Measurements from ENCODE around the gene ARFRP1. TPM values are rescaled to one million over a fixed set of nuclear protein-coding genes. Genes with fewer than 3 reads are reported as not detected.

The ARFRP1 gene
- total and polyA plus RNA-seq, 2 of the 13 experiments (the other 11 are each of a cell fraction or from before 2014, with no cell fraction given) = 32.0 to 51.1 TPM

GRCh38 chr20:63738687-63739129 is 30.9 kb upstream of the ARFRP1 start (continued):
- TF ChIP-seq ZNF335 (CRISPR knock-in tag; IDR thresholded peaks at IDR 0.05) = peak; percentile 67; the same call in 1 of the 2 replicates
- TF ChIP-seq RBM22 (optimal IDR thresholded peaks at IDR 0.05; ENCODE audit: low read length) = peak; percentile 11
- TF ChIP-seq RARG (CRISPR knock-in tag; IDR thresholded peaks at IDR 0.05; ENCODE audit: low read depth) = peak; percentile 95
- no peak; the same call in 1 of the 2 replicates for TF ChIP-seq POLR2AphosphoS2 (IDR thresholded peaks at IDR 0.05; ENCODE audit: low read depth, low read length)
- no peak for TF ChIP-seq GTF3A (CRISPR knock-in tag; conservative IDR thresholded peaks at IDR 0.05)
- peak; percentile 15 for TF ChIP-seq PCBP2 (optimal IDR thresholded peaks at IDR 0.05; ENCODE audit: low read depth, low read length, poor library complexity, severe bottlenecking)
- no peak for TF ChIP-seq SP5 (CRISPR knock-in tag; IDR thresholded peaks at IDR 0.05; ENCODE audit: borderline replicate concordance, low read depth)
- TF ChIP-seq, protein P1, sequence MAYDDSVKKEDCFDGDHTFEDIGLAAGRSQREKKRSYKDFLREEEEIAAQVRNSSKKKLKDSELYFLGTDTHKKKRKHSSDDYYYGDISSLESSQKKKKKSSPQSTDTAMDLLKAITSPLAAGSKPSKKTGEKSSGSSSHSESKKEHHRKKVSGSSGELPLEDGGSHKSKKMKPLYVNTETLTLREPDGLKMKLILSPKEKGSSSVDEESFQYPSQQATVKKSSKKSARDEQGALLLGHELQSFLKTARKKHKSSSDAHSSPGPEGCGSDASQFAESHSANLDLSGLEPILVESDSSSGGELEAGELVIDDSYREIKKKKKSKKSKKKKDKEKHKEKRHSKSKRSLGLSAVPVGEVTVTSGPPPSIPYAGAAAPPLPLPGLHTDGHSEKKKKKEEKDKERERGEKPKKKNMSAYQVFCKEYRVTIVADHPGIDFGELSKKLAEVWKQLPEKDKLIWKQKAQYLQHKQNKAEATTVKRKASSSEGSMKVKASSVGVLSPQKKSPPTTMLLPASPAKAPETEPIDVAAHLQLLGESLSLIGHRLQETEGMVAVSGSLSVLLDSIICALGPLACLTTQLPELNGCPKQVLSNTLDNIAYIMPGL (CRISPR knock-in tag; IDR thresholded peaks at IDR 0.05; ENCODE audit: borderline replicate concordance in 1 of 2, low read depth in 1 of 2) = peak in 1 of 2 experiments; percentile 82; a peak in 2 of 4 replicates
- peak; percentile 20 for TF ChIP-seq ZNF18 (CRISPR knock-in tag; IDR thresholded peaks at IDR 0.05; ENCODE audit: insufficient replicate concordance)
- peak; percentile 6; the same call in 1 of the 2 replicates for TF ChIP-seq ZNF263 (CRISPR knock-in tag; IDR thresholded peaks at IDR 0.05)
- TF ChIP-seq ZBTB3 (CRISPR knock-in tag; IDR thresholded peaks at IDR 0.05; ENCODE audit: borderline replicate concordance, low read depth) = peak; percentile 29; the same call in 1 of the 2 replicates
- peak; percentile 99 for TF ChIP-seq AGO2 (optimal IDR thresholded peaks at IDR 0.05; ENCODE audit: low read depth, low read length)
- 0 out of 2 replicates have a peak, but pooled peaks have one; percentile 2 for TF ChIP-seq CBX5 (CRISPR knock-in tag; IDR thresholded peaks at IDR 0.05; ENCODE audit: borderline replicate concordance)
- peak; percentile 77; the same call in 1 of the 2 replicates for TF ChIP-seq SMYD3 (CRISPR knock-in tag; IDR thresholded peaks at IDR 0.05)
- TF ChIP-seq, protein P2, sequence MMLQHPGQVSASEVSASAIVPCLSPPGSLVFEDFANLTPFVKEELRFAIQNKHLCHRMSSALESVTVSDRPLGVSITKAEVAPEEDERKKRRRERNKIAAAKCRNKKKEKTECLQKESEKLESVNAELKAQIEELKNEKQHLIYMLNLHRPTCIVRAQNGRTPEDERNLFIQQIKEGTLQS (CRISPR knock-in tag; IDR thresholded peaks at IDR 0.05) = 0 out of 2 replicates have a peak, but pooled peaks have one; percentile 10
- TF ChIP-seq ZFY (CRISPR knock-in tag; IDR thresholded peaks at IDR 0.05) = 0 out of 2 replicates have a peak, but pooled peaks have one; percentile 5
- TF ChIP-seq NFIB (CRISPR knock-in tag; IDR thresholded peaks at IDR 0.05; ENCODE audit: borderline replicate concordance) = 0 out of 2 replicates have a peak, but pooled peaks have one; percentile 86
- peak; percentile 95; the same call in 1 of the 2 replicates for TF ChIP-seq NCOA1 (CRISPR knock-in tag; IDR thresholded peaks at IDR 0.05)
- TF ChIP-seq ZNF34 (CRISPR knock-in tag; IDR thresholded peaks at IDR 0.05; ENCODE audit: borderline replicate concordance) = 0 out of 2 replicates have a peak, but pooled peaks have one; percentile 70
- 0 out of 2 replicates have a peak, but pooled peaks have one; percentile 3 for TF ChIP-seq KAT7 (CRISPR knock-in tag; IDR thresholded peaks at IDR 0.05; ENCODE audit: borderline replicate concordance)
- peak; percentile 73; the same call in 1 of the 2 replicates for TF ChIP-seq ZNF383 (CRISPR knock-in tag; IDR thresholded peaks at IDR 0.05; ENCODE audit: borderline replicate concordance)
- 0 out of 2 replicates have a peak, but pooled peaks have one; percentile 17 for TF ChIP-seq MIER2 (CRISPR knock-in tag; IDR thresholded peaks at IDR 0.05)
- TF ChIP-seq EP300 (IDR thresholded peaks at IDR 0.05; ENCODE audit: low read depth in 2 of 2, low read length in 2 of 2) = no peak
- TF ChIP-seq EP300 (CRISPR knock-in tag; IDR thresholded peaks at IDR 0.05; ENCODE audit: borderline replicate concordance) = no peak
- peak; percentile 73; the same call in 1 of the 2 replicates for TF ChIP-seq ZNF446 (CRISPR knock-in tag; IDR thresholded peaks at IDR 0.05)
